DND-41 (cell line): ENCODE data around the gene TBC1D10A.

ENCODE experiments used
- ATAC-seq: fragments of 200-7000 bp; cut with Tn5 transposase; 3 replicates; pipeline ENCODE4 v1.9.1; 2021; ENCODE audit warnings: low read depth; ENCODE audit not compliant: insufficient read depth
- DNase-seq: peaks from one replicate; pipeline ENCODE4 v3.0.0-alpha.2; 2020
- H2AFZ ChIP-seq: 2 replicates; pipeline ENCODE4 v1.6.0; 2012; ENCODE audit warnings: low read depth, low read length
- H3K27ac ChIP-seq: 2 replicates; pipeline ENCODE4 v1.5.1; 2012; ENCODE audit warnings: low read length, inconsistent platforms
- H3K27me3 ChIP-seq: fragments of 200-600 bp; sonication (generic); 2 replicates; pipeline ENCODE4 v1.6.0; 2012; ENCODE audit warnings: low read length, mild to moderate bottlenecking, inconsistent platforms; ENCODE audit not compliant: insufficient read depth, poor library complexity
- H3K36me3 ChIP-seq: 2 replicates; pipeline ENCODE4 v1.5.1; 2012; ENCODE audit warnings: low read length, inconsistent platforms; ENCODE audit not compliant: insufficient read depth
- H3K4me1 ChIP-seq: 2 replicates; pipeline ENCODE4 v1.5.1; 2012; ENCODE audit warnings: mild to moderate bottlenecking, low read length; ENCODE audit not compliant: insufficient read depth
- H3K4me2 ChIP-seq: 2 replicates; pipeline ENCODE4 v1.6.0; 2012; ENCODE audit warnings: mild to moderate bottlenecking, moderate library complexity, low read length, inconsistent platforms; ENCODE audit not compliant: insufficient read depth
- H3K4me3 ChIP-seq, 2 experiments: fragments of 200-600 bp in 1 of 2; shearing (Covaris generic) in 1 of 2; 2 replicates each; pipeline ENCODE4 v1.5.1; 2012 to 2016; ENCODE audit warnings: inconsistent platforms in 2 of 2, low read length in 2 of 2, mild to moderate bottlenecking in 2 of 2, low read depth in 1 of 2, moderate library complexity in 1 of 2
- H3K79me2 ChIP-seq: 2 replicates; pipeline ENCODE4 v1.6.0; 2012; ENCODE audit warnings: low read length, inconsistent platforms; ENCODE audit not compliant: insufficient read depth
- H3K9ac ChIP-seq: 2 replicates; pipeline ENCODE4 v1.6.0; 2012; ENCODE audit warnings: low read depth, mild to moderate bottlenecking, inconsistent platforms, low read length, moderate library complexity
- H3K9me3 ChIP-seq: 2 replicates; pipeline ENCODE4 v1.5.1; 2012; ENCODE audit warnings: low read length, moderate library complexity, mild to moderate bottlenecking, inconsistent platforms; ENCODE audit not compliant: insufficient read depth, severe bottlenecking
- H4K20me1 ChIP-seq: 2 replicates; pipeline ENCODE4 v1.6.0; 2012; ENCODE audit warnings: low read length; ENCODE audit not compliant: insufficient read depth
- EZH2 ChIP-seq: IDR thresholded peaks from 3 replicates; pipeline ENCODE4 v1.6.1; 2012; ENCODE audit warnings: borderline replicate concordance, low read depth, mild to moderate bottlenecking, moderate library complexity, low read length, inconsistent platforms; ENCODE audit not compliant: severe bottlenecking
- TF ChIP-seq, protein P1 (sequence below): IDR thresholded peaks from 2 replicates; pipeline ENCODE4 v1.5.1; 2012; ENCODE audit warnings: borderline replicate concordance, low read length, moderate library complexity, mild to moderate bottlenecking; ENCODE audit not compliant: poor library complexity, severe bottlenecking; ENCODE audit errors: extremely low read depth

TBC1D10A gene

DNA sequence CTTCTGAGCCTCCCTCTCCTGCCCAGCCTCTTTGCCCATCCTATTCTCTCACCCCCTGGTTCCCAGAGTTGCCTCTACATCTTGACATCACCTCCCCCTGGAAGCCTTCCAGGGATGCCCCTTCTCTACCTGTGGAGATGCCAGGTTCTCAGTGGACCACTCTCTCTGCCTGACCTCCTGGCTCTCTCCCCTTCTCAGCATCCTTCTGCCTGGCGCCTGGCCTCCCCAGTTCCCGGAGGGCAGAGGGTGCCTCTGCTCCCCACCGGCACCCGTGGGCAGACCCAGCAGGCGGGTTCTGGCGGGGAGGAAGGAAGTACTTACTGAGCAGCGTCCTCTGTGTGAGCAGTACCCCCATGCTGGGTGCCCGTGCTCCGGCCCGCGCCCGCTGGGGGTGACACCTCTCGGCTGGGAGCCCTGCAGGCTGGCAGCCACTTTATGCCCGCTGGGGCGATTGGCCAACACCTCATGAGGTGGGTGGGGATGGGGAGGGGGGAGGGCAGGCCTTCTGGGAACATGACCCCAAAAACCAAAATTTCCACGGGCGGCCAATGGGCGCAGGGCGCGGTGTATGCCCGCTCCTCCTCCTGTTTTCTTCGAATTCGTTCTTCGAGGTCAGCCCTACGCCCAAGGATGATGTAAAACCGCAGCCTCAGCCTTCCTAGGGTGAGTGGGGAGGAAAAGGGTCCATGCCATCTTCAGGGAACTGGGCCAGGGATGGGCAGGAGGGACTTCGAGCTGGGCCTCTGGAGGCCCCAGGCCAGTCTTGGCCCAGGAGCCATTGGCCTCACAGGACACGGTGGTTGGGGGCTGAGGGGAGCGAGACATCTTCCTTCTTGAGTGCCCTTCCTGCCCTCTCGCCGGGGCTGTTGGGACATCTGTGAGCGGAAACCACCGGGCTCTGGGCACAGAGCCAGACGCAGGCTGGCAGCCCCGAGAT is 60.0 kb downstream of the TBC1D10A start, which contains the start of gene OSM:
Gene OSM (minus strand): TSS at position 407 of the 937 bp plus-strand sequence. CDS start 52 bp downstream, at position 355.
- Histone ChIP-seq H4K20me1 (peaks cover 35% of the 10 kb centered on the region), H3K4me1 (peaks cover 88% of the 10 kb centered on the region), H3K27ac (peak within 1 kb of the TSS; percentile 96), H3K9me3 (no peaks in the 10 kb centered on the region), H3K36me3 (peaks cover 86% of the 10 kb centered on the region), H3K4me2 (peak within 1 kb of the TSS; percentile 99), H2AFZ (peak within 1 kb of the TSS; percentile 35; the same call in 1 of the 2 replicates), H3K27me3 (no peaks in the 10 kb centered on the region), H3K79me2 (peaks cover 96% of the 10 kb centered on the region), H3K4me3 (peak within 1 kb of the TSS; percentile 70 to 85), H3K9ac (peak within 1 kb of the TSS; percentile 93)
- ATAC-seq (peak; percentile 46), DNase-seq (peak; percentile 93)
- TF ChIP-seq, protein P1, sequence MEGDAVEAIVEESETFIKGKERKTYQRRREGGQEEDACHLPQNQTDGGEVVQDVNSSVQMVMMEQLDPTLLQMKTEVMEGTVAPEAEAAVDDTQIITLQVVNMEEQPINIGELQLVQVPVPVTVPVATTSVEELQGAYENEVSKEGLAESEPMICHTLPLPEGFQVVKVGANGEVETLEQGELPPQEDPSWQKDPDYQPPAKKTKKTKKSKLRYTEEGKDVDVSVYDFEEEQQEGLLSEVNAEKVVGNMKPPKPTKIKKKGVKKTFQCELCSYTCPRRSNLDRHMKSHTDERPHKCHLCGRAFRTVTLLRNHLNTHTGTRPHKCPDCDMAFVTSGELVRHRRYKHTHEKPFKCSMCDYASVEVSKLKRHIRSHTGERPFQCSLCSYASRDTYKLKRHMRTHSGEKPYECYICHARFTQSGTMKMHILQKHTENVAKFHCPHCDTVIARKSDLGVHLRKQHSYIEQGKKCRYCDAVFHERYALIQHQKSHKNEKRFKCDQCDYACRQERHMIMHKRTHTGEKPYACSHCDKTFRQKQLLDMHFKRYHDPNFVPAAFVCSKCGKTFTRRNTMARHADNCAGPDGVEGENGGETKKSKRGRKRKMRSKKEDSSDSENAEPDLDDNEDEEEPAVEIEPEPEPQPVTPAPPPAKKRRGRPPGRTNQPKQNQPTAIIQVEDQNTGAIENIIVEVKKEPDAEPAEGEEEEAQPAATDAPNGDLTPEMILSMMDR, result no peak
- TF ChIP-seq EZH2, result no peak

DNA sequence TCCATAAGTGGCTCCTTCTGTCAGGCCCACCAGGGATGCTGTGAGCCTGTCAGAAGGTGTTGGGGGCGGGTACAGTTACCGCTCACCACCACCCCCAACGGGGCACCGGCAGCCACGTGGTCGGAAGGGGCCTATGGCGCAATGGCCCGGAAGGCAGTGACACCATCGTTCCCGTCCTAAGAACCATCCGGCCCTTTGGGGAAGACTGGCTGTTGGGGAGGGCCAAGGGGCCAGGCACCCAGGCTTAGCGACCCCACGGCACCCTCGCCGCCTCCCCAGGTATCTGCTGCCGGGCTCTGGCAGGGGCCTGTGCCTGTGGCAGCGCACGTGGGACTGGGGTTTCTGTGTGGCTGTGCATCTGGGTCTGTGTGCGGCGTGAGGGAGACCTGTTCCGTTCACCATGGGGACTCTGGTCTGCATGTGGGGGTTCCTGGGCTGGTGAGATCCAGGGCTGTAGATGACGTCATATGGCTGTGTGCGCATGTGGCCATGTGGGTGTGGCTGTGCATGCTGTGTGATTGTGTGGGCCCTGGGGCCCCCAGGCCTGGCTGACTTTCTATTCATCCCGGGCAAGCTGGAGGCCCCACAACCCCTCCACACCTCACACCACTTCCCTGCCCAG is 60.8 kb downstream of the TBC1D10A start:
- no peaks in the 10 kb centered on the region for H3K27me3 ChIP-seq
- peak overlapping the region; percentile 96 for H3K27ac ChIP-seq
- H3K9ac ChIP-seq, result peak overlapping the region; percentile 93
- H3K4me2 ChIP-seq, result peak overlapping the region; percentile 99
- TF ChIP-seq, protein P1, result peak; percentile 20
- no peak for TF ChIP-seq EZH2
- peaks cover 87% of the 10 kb centered on the region for H3K4me1 ChIP-seq
- peak overlapping the region; percentile 35; the same call in 1 of the 2 replicates for H2AFZ ChIP-seq
- DNase-seq (peak; percentile 92), ATAC-seq (peak; percentile 52)
- H4K20me1 ChIP-seq, result peaks cover 38% of the 10 kb centered on the region
- H3K4me3 ChIP-seq, result peak overlapping the region; percentile 70 to 85
- H3K79me2 ChIP-seq, result peaks cover 88% of the 10 kb centered on the region
- H3K36me3 ChIP-seq, result peaks cover 82% of the 10 kb centered on the region
- H3K9me3 ChIP-seq, result no peaks in the 10 kb centered on the region

DNA sequence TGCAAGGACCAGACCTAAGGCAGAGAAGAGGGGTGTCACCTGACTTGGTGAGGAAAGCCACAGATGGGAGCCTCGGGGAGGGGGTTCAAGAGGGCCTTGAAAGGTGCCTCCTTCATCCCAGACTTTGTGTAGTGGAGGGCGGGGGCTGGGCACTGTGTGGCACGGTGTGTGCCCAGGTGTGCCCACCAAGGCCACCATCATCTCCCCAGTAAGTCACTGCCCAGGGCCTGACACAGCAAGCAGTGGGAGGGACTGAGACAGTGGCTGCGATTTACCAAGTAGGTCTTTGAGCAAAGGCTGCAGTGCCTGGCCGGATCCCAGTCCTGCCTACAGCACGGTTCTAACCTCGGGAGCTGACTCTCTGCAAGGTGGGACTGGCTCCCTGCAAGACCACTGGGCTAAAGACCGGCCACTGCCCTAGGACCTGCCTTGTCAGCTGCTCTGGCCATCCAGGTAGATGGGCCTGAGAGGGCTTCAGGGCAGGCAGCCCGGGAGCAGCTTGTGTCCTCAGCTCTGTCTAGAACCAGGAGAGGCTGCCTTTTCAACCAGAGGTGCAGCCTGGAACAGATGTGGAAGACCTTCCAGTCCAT is 61.5 kb downstream of the TBC1D10A start:
- no peaks in the 10 kb centered on the region for H3K27me3 ChIP-seq
- DNase-seq, result peak; percentile 60
- peak overlapping the region; percentile 99 for H3K4me2 ChIP-seq
- H3K4me1 ChIP-seq, result peaks cover 83% of the 10 kb centered on the region
- no peaks in the 10 kb centered on the region for H3K9me3 ChIP-seq
- H3K79me2 ChIP-seq, result peaks cover 84% of the 10 kb centered on the region
- no peak overlapping the region for H2AFZ ChIP-seq
- ATAC-seq, result no peak
- TF ChIP-seq, protein P1, result no peak
- no peak for TF ChIP-seq EZH2
- H4K20me1 ChIP-seq, result peaks cover 38% of the 10 kb centered on the region
- peak overlapping the region; percentile 70 to 85; a peak in 3 of 4 replicates for H3K4me3 ChIP-seq
- H3K9ac ChIP-seq, result peak overlapping the region; percentile 93
- H3K27ac ChIP-seq, result peak overlapping the region; percentile 96
- peaks cover 76% of the 10 kb centered on the region for H3K36me3 ChIP-seq
